Stimulated activated CD8-positive, alpha-beta memory T cell treated with anti-CD3 and anti-CD28 coated beads, Interleukin-15, amount 100 ng/mL, for 1 hour (primary cell): ENCODE measurements around the gene ARID1B.

Source experiments
- DNase-seq: peaks from one replicate; pipeline ENCODE4 v3.0.0-alpha.2; 2020; ENCODE audit warnings: low read depth

The ARID1B gene

DNA sequence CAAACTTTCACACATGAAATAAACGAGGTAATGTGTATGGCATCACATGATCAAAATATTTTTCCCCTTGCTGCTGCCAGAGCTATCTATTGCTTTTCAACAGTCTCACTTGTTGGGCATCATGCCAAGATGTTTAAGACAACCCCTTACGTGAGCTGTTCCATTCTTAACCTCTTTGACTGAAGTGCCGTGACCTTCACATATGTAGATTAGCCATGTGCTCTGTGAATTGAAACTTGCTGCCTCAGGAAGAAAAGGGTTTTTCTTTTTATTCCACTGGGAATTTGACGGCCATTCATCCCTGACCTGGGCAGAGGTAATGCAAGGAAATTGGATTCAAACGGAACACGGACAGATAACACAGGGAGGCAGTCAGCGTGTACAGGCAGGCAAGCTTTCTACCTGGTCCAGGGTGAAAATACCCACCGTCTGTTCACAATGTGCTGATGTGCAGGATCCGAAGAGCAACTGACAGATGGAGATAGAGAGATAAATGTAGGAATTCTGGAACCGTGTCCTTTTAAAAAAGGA, 14.2 kb downstream of the ARID1B start:
- no peak for DNase-seq

DNA sequence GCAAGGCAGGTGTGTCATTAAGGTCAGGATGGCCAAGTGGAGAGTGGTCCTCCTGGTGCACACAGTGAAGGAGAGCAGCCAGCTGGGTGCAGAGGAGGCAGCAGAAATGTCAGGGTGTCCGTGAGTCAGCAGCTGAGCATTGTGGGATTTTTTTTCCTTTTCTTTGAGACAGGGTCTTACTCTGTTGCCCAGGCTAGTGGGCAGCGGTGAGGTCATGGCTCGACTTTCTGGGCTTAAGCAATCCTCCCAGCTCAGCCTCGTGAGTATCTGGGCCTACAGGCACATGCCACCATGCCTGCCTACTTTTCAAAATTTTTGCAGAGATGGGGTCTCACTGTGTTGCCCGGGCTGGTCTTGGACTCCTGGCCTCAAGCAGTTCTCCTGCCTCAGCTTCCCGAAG, 16.0 kb downstream of the ARID1B start:
- no peak for DNase-seq

DNA sequence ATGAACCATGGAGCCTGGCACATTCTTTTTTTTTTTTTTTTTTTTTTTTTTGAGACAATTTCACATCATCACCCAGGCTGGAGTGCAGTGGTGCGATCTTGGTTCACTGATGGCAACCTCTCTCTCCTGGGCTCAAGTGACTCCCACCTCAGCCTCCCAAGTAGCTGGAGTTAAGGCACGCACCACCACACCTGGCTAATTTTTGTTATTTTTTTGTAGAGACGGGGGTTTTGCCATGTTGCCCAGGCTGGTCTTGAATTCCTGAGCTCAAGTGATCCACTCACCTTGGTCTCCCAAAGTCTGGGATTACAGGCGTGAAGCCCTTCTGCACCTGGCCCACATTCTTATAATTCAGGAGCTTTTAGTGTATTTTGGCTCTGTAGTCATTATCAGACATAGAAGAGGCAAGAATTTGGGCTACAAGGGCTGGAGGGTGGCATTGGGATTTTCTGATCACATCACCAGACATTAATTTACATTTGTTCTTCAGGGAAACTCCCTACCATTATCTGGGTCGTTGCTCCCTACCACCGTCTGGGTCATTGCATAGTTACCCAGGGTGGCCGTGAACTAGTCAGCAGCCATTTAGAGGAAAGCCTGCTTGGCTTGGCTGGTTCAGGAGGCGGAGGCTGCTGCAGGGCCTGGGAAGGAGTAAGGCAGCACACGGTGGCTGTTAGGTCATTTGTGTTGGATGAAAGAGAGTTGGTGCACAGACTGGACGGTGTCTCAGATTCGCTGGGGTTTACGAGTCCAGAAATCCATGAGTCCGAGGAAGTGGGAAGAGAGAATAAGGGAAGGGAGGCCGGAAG, 17.6 kb downstream of the ARID1B start:
- DNase-seq: no peak

DNA sequence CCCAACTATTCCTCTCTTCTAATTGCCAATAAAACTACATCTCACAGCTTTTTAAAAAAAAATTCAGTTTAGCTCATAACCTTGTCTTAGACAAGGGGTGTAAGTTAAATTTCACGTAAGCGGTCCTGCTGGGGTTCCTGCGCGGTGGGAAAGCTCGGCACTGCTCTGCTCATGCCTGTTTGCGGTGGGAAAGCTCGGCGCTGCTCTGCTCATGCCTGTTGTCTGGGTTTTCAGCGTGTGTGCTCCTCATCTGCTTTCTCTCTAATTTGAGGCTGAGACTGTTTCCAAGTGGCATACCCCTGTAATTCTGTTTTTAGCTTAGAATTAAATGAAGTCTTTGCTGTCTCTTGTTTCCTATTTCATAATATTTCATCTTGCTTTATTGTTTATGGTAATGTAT, 18.6 kb downstream of the ARID1B start:
- no peak for DNase-seq

DNA sequence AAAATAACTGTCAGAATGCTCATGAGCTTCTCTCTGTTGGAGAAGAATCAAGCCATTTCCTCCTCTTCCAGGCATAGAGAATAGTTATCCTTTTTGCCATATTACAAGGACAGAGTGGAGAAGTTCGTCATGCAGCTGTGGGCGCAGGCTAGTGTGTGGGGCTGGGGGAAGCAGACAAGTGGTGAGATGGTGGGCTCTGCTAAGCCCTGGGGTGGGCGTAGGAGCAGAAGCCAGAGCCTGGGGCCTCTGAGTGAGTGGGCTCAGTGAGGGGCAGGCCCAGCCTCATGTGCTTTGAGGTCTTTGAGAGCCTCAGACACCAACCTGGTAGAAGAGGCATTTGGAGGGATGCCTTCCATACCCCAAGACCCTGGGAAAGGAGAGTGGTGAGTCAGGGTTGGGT, 19.4 kb downstream of the ARID1B start:
- no peak for DNase-seq

DNA sequence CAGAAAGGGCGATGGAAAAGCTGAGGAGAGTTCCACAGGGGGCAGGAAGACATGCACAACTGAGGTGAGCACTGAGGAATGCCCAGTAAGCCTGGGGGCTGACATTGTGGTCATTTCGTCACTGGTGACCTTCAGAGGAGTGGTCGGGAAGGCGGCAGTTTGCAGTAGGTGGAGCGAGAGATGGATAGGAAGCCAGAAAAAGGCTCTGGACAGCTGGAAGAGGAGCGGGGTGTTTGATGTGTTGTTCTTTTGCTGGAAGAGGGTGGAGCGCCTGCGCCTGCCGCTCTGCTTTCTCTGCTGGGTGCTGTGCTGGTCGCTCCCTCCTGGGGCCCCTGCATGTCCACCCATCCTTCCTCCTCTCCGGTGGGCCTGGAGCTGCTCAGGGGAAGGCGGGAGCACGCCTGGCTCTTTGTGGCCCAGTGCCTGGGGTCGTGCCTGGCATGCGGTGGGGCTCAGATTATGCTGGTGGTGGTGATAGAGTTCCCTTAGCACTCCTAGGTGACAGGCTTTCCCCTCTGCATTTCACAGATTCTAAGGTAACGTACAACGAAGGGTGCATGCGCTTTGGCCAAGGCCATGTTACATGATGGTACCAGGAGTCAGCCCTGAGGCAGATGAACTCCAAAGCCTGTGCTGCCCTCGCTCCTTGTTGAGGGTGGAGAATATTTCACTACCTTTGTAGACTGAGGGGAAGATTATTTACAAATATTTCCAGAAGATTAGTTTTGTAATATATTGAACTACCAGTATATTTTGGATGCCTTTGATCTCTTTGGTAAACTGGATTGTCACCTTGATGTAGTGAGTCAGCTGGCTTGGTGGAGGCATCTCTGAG, 20.9 kb downstream of the ARID1B start:
- no peak for DNase-seq

DNA sequence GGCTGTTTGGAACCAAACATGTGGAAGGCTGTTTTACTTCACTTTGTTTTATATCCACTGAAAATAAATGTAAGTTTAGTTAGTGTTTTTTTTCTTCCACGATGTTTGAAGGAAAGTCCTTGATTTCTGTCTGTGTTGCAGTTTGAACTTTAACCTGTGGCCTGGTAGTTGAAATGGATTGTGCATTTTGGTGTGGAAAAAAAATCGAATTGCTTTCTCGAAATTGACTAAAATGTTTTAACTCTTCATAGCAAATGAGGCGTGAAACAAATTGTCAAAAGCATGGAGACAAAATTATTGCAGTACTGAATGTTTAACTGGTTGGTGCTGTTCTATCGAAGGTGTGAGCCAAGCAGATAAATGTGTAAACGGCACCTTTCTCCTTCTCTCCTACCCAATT, 24.5 kb downstream of the ARID1B start:
- no peak for DNase-seq

DNA sequence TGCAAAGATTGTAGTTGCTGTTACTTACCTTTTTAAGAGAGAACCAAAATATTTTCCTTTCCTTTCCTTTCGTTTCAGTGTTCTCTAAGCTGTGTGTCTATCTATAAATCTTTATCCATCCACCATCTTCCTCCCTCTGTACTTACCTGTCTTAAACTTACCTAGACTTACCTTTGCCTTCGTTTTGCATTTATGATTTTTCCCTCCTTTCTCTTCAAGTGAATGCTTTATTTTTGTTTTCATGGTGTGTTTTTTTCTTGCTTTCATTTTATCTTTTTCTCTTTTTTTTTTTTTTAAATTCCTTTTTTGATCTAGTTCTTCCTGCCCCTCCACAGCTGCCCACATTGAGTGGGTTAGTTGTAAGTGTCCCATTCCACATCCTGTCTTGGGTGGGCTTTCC, 26.2 kb downstream of the ARID1B start:
- DNase-seq: no peak

DNA sequence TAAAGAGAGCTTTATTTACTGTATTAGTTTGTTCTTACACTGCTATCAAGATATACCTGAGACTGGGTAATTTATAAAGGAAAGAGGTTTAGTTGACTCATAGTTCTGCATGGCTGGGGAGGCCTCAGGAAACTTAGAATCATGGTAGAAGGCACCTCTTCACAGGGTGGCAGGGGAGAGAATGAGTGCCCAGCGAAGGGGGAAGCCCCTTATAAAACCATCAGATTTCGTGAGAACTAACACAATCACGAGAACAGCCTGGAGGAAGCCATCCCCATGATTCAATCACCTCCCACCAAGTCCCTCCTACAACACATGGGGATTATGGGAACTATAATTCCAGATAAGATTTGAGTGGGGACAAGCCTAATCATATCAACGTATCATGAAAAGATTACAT, 27.2 kb downstream of the ARID1B start:
- DNase-seq: no peak

DNA sequence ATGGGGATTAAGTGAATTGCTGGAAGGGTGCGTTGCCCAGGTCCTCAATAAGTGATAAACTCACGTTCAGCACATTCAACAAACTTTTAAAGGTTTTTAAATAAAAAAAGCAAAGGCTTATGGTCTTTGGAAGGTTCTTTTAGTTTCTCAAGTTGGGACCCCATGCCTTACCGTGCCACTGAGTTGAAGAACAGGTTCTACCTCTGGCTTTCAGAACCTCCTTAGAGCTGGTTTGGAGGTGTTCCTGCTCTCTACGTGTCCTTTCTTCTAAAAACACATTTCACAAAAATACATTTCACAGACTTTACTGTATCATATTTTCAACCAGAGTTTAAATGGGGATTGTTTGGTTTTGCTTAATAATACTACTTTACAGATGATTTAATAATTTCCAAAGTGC, 29.0 kb downstream of the ARID1B start:
- DNase-seq: no peak

DNA sequence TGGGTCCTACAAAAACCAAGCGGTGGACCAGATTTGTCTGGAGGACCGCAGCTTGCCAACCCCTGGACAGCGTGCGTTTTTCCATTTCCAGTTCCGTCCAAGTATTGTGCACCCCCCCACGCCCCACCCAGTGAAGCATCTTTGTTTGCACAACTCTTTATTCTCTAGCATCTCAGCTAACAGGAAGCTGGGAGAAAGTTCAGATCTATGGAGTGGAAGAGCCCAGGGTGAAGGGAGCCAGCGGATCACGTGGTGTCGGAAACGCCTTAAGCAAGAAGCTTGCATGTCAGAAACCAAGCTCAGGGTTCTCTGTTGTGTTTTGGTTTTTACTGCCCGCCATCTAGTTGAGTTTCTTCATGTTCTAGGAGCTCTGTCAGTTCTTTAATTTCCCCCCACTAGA, 29.9 kb downstream of the ARID1B start:
- DNase-seq: no peak

DNA sequence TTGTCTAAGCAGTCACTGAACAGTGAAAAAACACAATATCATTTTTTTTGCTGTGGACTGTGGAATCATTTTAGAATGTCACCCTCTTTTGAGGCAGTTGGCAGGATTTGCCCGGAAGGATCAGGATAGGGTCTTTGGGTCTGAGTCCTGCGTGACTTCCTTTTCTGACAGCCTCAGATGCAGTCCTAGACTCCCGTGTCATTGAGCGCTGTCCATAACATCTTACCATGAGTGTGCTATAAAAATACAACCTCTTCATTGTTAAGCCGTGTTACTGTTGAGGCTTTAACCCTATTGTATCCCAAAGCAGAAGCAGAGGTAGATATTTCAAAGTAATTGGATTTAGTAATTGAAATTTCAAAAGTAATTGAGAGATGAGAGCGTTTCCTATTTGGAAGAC, 30.6 kb downstream of the ARID1B start:
- DNase-seq: no peak

DNA sequence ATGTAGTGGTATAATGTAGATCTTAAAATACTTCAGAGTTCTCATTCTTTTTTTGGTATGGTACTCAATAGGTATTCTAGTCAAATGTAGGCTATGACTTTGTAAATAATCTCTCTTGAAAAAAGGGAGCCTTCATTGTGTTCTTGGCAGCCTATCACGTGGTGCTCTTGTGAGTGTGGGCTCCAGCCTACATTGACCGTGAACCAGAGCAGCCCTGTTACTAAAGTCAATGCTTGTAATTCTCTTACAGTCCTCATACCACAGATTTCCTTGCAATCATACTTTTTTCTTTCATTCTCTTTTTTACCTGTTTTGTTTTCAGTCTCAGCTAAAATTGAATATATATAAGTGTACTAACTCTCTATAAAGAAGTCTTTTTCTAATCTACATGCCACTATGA, 31.1 kb downstream of the ARID1B start:
- no peak for DNase-seq

DNA sequence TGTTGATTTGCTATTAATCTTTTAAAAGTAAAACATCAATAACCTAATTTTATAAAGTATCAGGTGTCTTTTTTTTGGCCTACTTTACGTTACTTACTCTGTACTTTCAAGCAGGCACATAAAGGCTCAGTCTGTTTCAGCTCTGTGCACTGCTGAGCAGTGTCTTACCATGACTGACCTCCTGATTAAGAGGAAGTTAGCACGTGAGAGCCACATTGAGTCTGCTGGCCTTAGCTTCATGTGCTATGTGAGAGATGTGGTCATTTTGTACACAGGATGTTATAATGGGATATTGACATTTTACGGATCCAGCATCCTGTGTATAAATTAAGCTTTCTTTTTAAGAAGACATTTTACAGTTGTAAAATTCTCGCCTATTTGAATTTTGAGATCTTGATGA, 31.9 kb downstream of the ARID1B start:
- DNase-seq: no peak

DNA sequence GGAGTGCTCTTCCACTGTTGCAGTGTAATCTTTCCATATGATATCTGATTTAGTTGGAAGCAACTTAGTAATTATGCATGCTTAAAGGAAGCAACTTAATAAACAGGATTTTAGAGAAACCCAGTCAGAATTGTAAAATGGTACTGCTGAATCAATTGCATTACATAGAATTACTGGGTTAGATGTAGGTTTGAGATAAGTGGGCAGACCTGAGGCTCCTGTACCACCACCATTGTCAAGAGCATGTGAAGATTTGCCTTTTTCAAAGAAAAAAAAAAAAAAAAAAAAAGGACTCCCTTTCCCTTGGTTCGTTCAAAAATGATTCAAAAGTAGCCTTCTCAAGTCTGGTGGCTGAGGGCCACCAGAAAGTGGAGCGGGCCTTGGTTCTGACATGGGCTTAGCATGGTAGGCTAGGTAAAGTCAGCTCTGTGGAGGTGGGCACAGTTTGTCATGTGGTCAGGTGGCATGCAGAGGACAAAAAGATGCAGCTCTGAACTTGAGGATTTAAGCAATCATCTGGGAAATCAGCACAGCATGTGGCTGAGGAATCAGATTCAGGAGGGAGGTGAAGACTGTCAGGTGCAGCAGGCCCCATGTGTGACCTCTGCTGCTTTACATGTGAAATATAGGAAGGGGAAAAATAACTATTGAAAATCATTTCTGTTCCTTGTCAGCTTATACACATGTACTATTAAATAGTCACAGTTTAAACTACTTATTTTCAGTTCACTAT, 32.4 kb downstream of the ARID1B start:
- DNase-seq: no peak

DNA sequence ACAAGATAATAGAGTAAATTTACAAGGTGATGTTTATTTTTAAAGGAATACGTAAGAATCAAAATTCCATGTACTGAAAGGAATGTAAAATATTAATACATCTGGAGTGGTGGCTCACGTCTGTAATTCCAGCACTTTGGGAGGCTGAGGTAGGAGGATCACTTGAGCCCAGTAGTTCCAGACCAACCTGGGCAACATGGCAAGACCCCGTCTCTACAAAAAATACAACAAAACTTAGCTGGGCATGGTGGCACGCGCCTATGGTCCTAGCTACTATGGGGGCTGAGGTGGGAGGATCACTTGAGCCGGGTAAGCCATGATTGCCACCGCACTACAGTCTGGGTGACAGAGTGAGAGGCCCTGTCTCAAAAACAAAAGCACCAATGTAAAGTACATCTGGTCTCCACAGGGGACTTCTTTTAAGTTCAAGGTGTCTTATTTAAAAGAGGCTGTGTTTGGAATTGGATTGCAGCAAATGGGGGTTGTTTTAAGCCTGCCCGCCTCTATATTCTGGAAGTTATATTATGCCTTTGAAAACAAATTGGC, 36.9 kb downstream of the ARID1B start:
- no peak for DNase-seq

DNA sequence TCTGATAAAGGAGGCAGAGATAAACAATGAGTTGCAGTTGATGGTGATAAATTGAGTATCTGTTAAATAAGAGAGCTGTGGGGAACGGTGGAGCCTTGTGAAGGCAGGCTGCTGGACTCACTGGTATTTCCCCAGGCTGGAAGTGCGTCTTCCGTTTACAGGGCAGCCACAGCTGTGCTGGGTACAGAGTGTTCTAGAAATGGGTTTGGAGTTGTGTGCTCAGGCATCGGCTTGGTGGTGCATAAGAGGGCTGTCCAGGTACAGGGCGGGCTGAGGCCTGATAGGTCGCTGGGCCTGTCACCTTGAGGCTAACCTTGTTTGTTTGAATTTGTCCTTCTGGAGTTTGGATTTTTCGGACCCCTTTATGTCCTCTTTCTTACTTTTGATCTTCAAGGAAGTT, 39.3 kb downstream of the ARID1B start:
- DNase-seq: no peak

DNA sequence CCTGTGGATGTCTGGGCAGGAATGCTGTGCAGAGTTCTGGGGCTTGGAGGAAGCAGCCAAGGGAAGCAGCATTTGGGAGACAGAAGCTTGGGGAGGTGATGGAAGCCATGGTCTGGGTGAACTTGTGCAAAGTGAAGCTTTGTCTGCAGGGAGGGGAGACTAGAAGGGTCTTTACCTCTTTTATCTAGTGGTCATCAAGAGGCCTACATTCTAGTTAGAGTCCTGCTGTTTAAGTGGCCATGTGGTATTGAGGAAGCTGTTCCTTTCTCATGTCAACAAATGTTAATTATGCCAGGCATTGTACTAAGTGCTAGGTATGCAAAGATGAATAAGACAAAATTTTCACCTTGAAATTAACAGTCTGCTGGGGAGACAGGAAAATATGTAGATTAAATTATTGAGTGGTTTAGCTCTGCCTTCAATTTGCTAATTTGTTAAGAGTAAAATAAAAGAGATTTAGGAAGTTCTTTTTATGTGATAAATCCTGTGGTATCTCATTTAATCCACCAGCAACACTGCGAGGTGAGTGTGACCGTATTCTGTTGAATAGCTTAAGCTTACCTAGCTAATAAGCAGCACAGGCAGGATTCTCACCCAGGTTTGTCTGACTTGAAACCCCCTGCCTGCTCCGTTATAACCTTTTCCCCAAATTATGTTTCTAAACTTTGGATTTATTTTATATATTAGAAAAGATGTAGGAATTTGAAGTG, 43.1 kb downstream of the ARID1B start:
- DNase-seq: no peak

DNA sequence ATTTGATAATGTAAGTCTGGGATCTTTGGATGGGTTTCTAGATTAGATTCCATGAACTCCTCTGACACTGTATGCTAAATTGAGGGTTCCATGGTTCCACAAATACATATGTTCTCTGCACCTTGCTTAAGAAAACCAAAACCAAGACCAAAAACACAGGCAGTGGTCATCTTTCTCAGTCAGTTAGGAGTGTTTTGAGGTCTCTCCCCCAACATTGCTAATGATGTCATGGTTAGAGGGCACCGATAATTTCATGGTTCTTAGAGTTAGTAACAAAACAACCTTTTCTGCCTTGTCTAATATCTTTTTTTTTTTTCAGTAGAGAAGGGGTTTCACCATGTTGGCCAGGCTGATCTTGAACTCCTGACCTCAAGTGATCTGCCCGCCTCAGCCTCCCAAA, 44.5 kb downstream of the ARID1B start:
- no peak for DNase-seq

DNA sequence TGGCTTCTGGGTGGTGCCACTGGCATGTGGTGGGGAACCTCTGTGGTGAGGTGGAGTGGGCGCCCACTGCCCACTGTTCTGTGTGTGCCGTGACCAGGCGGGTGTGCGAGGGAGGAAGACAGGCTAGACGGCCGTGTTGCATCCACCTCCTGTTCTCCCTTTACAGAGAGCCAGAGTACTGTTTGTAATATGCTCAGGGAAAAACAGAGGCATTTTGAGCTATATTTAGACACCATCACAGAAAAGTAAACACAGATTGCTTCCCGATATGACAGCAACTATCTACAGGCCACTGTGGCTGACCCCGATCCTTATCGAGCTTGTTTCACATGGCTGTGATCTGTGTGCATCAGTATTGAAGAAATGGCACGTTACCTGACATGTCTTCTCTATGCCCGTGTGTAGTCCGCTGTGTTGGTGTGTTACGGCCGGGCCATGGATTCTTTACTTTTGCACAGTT, 45.6 kb downstream of the ARID1B start:
- DNase-seq: no peak

DNA sequence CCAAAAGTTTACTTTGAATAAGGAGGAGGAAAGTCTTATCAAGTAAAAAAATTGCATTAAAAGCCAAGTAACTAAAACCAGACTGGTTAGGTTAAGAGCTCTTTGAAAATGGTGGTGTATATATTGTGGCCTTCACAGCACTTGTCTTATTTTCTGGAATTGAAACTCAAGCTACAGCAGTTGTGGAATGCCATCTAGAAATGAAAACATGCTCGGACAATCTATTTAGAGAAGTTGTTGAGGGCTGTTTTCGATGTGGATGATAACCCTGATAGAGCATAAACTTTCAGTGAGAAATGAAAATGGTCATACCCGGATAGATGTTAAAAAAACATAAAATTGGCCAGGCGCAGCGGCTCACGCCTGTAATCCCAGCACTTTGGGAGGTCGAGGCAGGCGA, 47.0 kb downstream of the ARID1B start:
- DNase-seq: no peak

DNA sequence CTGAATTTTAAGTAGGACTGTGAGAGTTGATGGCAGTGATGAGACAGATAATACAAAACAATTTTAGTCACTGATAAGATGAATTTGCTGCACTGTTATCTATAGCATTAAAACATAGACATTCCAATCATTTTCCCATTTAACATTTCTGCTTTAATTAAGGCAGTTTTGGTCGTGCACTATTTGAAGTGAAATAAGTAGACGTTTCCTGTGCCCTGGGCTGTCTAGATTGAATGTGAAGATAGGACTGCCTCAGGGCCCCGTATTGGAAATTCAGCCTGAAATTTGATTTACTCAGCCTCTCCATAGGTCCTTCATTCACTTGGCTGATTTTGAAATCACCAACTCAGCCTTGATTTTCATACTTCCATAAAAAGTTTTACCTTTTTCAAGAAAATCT, 48.3 kb downstream of the ARID1B start:
- DNase-seq: no peak
